B cell (primary cell): Measurements from ENCODE around the gene GRM4. TPM values are rescaled to one million over a fixed set of nuclear protein-coding genes. Genes with fewer than 3 reads are reported as not detected.

Source experiments
- ATAC-seq: fragments of 200-7000 bp; cut with Tn5 transposase; one replicate; pipeline ENCODE4 v1.10.0; 2021; ENCODE audit warnings: low read depth, mild to moderate bottlenecking, moderate number of reproducible peaks, moderate library complexity
- CTCF ChIA-PET: fragments of 350-600 bp; sonication (Branson Sonifier 250); formaldehyde crosslinking; loops from one replicate; lab custom pipeline; 2021; ENCODE audit warnings: antibody characterized with exemption, inconsistent platforms; lab: Charles Lee
- POLR2A ChIA-PET: fragments of 350-600 bp; sonication (Branson Sonifier 250); formaldehyde crosslinking; loops from one replicate; lab custom pipeline; 2021; ENCODE audit warnings: antibody characterized with exemption; lab: Charles Lee
- DNase-seq: peaks from one replicate; pipeline ENCODE4 v3.0.0; 2013
- H2AFZ ChIP-seq: 2 replicates; pipeline ENCODE4 v1.6.1; 2012; ENCODE audit warnings: mild to moderate bottlenecking, low read depth, low read length; ENCODE audit not compliant: insufficient read depth, poor library complexity, severe bottlenecking
- H3K27ac ChIP-seq, 2 donors: 1 replicate in 1 of 2; 2 replicates in 1 of 2; pipeline ENCODE4 v1.5.1; 2012 to 2013; ENCODE audit warnings: low read length in 2 of 2, mild to moderate bottlenecking in 2 of 2, moderate library complexity in 1 of 2
- H3K27me3 ChIP-seq, 4 experiments: fragments of 200-600 bp in 1 of 4; sonication (generic) in 1 of 4; replicated peaks in 1 of 4; 1 replicate in 2 of 4; 2 replicates in 2 of 4; pipeline versions ENCODE4 v1.6.1 to v1.7.0; 2013 to 2016; ENCODE audit warnings: low read length in 3 of 4, mild to moderate bottlenecking in 2 of 4, mixed read lengths in 1 of 4, moderate library complexity in 1 of 4; ENCODE audit not compliant: insufficient read depth in 4 of 4, control insufficient read depth in 3 of 4; ENCODE audit errors: control extremely low read depth in 1 of 4
- H3K36me3 ChIP-seq, 2 experiments: replicated peaks in 1 of 2; 1 replicate in 1 of 2; 2 replicates in 1 of 2; pipeline versions ENCODE4 v1.6.1 to v1.7.1; 2013; ENCODE audit warnings: low read length in 1 of 2; ENCODE audit not compliant: insufficient read depth in 2 of 2, control insufficient read depth in 1 of 2; ENCODE audit errors: control extremely low read depth in 1 of 2, extremely low read depth in 1 of 2
- H3K4me1 ChIP-seq, 2 donors: fragments of 200-600 bp in 1 of 2; sonication (generic) in 1 of 2; 1 replicate in 1 of 2; 2 replicates in 1 of 2; pipeline versions ENCODE4 v1.5.1 to v1.6.1; 2013 to 2017; ENCODE audit warnings: low read length in 2 of 2; ENCODE audit not compliant: control insufficient read depth in 2 of 2, insufficient read depth in 2 of 2
- H3K4me2 ChIP-seq: replicated peaks from 2 replicates; pipeline ENCODE3; 2012; ENCODE audit warnings: mild to moderate bottlenecking, low read depth, low read length; ENCODE audit not compliant: poor library complexity, severe bottlenecking
- H3K4me3 ChIP-seq, 5 experiments: fragments of 200-600 bp in 1 of 5; sonication (generic) in 1 of 5; 1 replicate in 3 of 5; 2 replicates in 2 of 5; pipeline versions ENCODE4 v1.5.1 to v1.7.0; 2011 to 2016; ENCODE audit warnings: low read length in 4 of 5, mild to moderate bottlenecking in 4 of 5, low read depth in 2 of 5, control low read depth in 1 of 5, moderate library complexity in 1 of 5; ENCODE audit not compliant: insufficient read depth in 1 of 5; ENCODE audit errors: control extremely low read depth in 1 of 5, extremely low read depth in 1 of 5
- H3K79me2 ChIP-seq: fragments of 200-600 bp; sonication (generic); one replicate; pipeline ENCODE4 v1.6.0; 2016; ENCODE audit warnings: low read length; ENCODE audit not compliant: control insufficient read depth, insufficient read depth
- H3K9ac ChIP-seq: fragments of 200-600 bp; sonication (generic); 2 replicates; pipeline ENCODE4 v1.6.1; 2017; ENCODE audit warnings: mild to moderate bottlenecking, low read length, moderate library complexity
- H3K9me3 ChIP-seq, 3 donors: one replicate each; pipeline versions ENCODE4 v1.6.1 to v1.7.1; 2013; ENCODE audit warnings: low read length in 2 of 3; ENCODE audit not compliant: control insufficient read depth in 2 of 3, insufficient read depth in 1 of 3; ENCODE audit errors: control extremely low read depth in 1 of 3
- H4K20me1 ChIP-seq: 2 replicates; pipeline ENCODE4 v1.6.0; 2012; ENCODE audit warnings: mild to moderate bottlenecking, low read length; ENCODE audit not compliant: insufficient read depth, control insufficient read depth, poor library complexity, severe bottlenecking
- H3K27ac Mint-ChIP-seq: one replicate; pipeline ENCODE4 v1.8.0; 2021; ENCODE audit warnings: mixed read lengths
- H3K27me3 Mint-ChIP-seq: one replicate; pipeline ENCODE4 v1.8.0; 2021; ENCODE audit warnings: mixed read lengths
- H3K4me1 Mint-ChIP-seq: one replicate; pipeline ENCODE4 v1.8.0; 2021; ENCODE audit warnings: mixed read lengths
- H3K4me3 Mint-ChIP-seq: one replicate; pipeline ENCODE4 v1.8.0; 2021; ENCODE audit warnings: mixed read lengths
- H3K9me3 Mint-ChIP-seq: one replicate; pipeline ENCODE4 v1.8.0; 2022; ENCODE audit warnings: mixed read lengths; ENCODE audit not compliant: insufficient read depth
- CTCF ChIP-seq: fragments of 200-600 bp; IDR thresholded peaks from one replicate; pipeline ENCODE4 v1.8.0; 2022; ENCODE audit warnings: antibody characterized with exemption, mild to moderate bottlenecking
- EZH2 ChIP-seq: IDR thresholded peaks from 2 replicates; pipeline ENCODE4 v1.6.1; 2012; ENCODE audit warnings: borderline replicate concordance, low read depth, mild to moderate bottlenecking, moderate library complexity, low read length; ENCODE audit not compliant: insufficient read depth, poor library complexity, severe bottlenecking
- WGBS: methylation state at CpG from one replicate; pipeline ENCODE4 v1.1.5; 2013; ENCODE audit warnings: missing lambda C conversion rate; ENCODE audit not compliant: insufficient coverage; 5-methylcytosine and 5-hydroxymethylcytosine counted together
- intact Hi-C: fragments of 100-400 bp; cut with micrococcal nuclease; formaldehyde crosslinking; loops from one replicate; pipeline ENCODE4 v1.10.0; 2022
- polyA plus RNA-seq: library from polyadenylated mRNA; depleted of rRNA; stranded (reverse); fragments of >200 nt; gene quantifications from 2 replicates; pipeline ENCODE4 v1.2.3, GENCODE V29; 2012
- total RNA-seq, 2 donors: library from RNA; stranded (reverse); fragments of 120-200 nt in 1 of 2; gene quantifications; 1 replicate in 1 of 2; 2 replicates in 1 of 2; pipeline versions ENCODE4 v1.2.3 to v1.2.4, GENCODE V29; 2013 to 2022

Gene GRM4
- total and polyA plus RNA-seq, 2 donors (not counting 1 experiment from before 2014, with no cell fraction given) = 0.04 TPM; not detected in 1

GRCh38 chr6:34027445-34027936, 118.4 kb downstream of the GRM4 start:
- TF ChIP-seq CTCF (peak; percentile 78), EZH2 (no peak)
- CTCF ChIA-PET = interaction anchor here (0.7 to 6.3 kb wide), 9 partner anchors 24 to 441 kb away, joined by 3 to 81 read pairs (median 3); partner anchors contain the start of gene UQCC2
- H3K27ac Mint-ChIP-seq = no peak overlapping the region
- H3K9ac ChIP-seq = no peak overlapping the region
- ATAC-seq (peak; percentile 70), DNase-seq (peak; percentile 67)
- intact Hi-C loops = loop anchor here (1.0 kb wide), 1 partner anchor 316 kb away; the partner anchor contains the start of gene UQCC2
- no peaks in the 10 kb centered on the region for H3K9me3 Mint-ChIP-seq
- H3K4me1 ChIP-seq = peaks cover 0 to 6% of the 10 kb centered on the region in 2 donors
- H3K27ac ChIP-seq = no peak overlapping the region
- no peak overlapping the region for H3K4me3 Mint-ChIP-seq
- peaks cover 12% of the 10 kb centered on the region for H3K27me3 Mint-ChIP-seq
- H3K4me2 ChIP-seq = no peak overlapping the region
- peaks cover 0 to 10% (median 0%) of the 10 kb centered on the region in 3 donors for H3K9me3 ChIP-seq
- peaks cover 4% of the 10 kb centered on the region for H3K4me1 Mint-ChIP-seq
- no peak overlapping the region for H2AFZ ChIP-seq
- no peaks in the 10 kb centered on the region for H3K36me3 ChIP-seq
- H3K27me3 ChIP-seq = peaks cover 0 to 5% (median 0%) of the 10 kb centered on the region in 4 experiments
- H3K4me3 ChIP-seq = no peak overlapping the region
- no peaks in the 10 kb centered on the region for H3K79me2 ChIP-seq
- 55% methylated on average over 17 of the region's 17 CpGs for WGBS
- POLR2A ChIA-PET = no interaction called here
- H4K20me1 ChIP-seq = no peaks in the 10 kb centered on the region

GRCh38 chr6:34025861-34026260, 120.0 kb downstream of the GRM4 start:
- Histone ChIP-seq H3K36me3 (no peaks in the 10 kb centered on the region), H3K9ac (no peak overlapping the region), H3K4me3 (no peak overlapping the region), H4K20me1 (no peaks in the 10 kb centered on the region), H3K4me2 (no peak overlapping the region), H3K4me1 (no peaks in the 10 kb centered on the region), H3K79me2 (no peaks in the 10 kb centered on the region), H3K9me3 (peaks cover 0 to 10% (median 0%) of the 10 kb centered on the region in 3 donors), H3K27me3 (peaks cover 0 to 5% (median 0%) of the 10 kb centered on the region in 4 experiments), H2AFZ (no peak overlapping the region), H3K27ac (no peak overlapping the region)
- CTCF ChIA-PET = interaction anchor here (2.2 to 6.3 kb wide), 2 partner anchors 255 to 439 kb away, joined by 10 to 81 read pairs; no protein-coding TSS in a partner anchor
- H3K4me1 Mint-ChIP-seq = no peaks in the 10 kb centered on the region
- peaks cover 18% of the 10 kb centered on the region for H3K27me3 Mint-ChIP-seq
- WGBS = 84% methylated on average over 8 of the region's 8 CpGs
- no peak for DNase-seq
- H3K4me3 Mint-ChIP-seq = no peak overlapping the region
- intact Hi-C loops = no loop called here
- POLR2A ChIA-PET = no interaction called here
- TF ChIP-seq EZH2 = no peak
- TF ChIP-seq CTCF = no peak
- ATAC-seq = no peak
- H3K27ac Mint-ChIP-seq = no peak overlapping the region
- no peaks in the 10 kb centered on the region for H3K9me3 Mint-ChIP-seq
